IMR-90 (cell line): Measurements from ENCODE around the gene GPC5. TPM values are rescaled to one million over a fixed set of nuclear protein-coding genes. Genes with fewer than 3 reads are reported as not detected.

Experiments used
- ATAC-seq: fragments of 200-7000 bp; cut with Tn5 transposase; 2 replicates; pipeline ENCODE4 v1.9.1; 2020; ENCODE audit warnings: low read depth, mild to moderate bottlenecking, moderate library complexity
- BruUV-seq: library from RNA; stranded (reverse); fragments of 400-500 nt; replicated peaks from 2 replicates; lab custom pipeline; 2021; lab: Mats Ljungman, UMichigan
- CTCF ChIA-PET: fragments of 300-600 bp; formaldehyde crosslinking; extraction: SDS; loops from one replicate; lab custom pipeline; 2021; ENCODE audit warnings: antibody characterized with exemption; lab: Yijun Ruan, JAX
- POLR2A ChIA-PET: fragments of 300-600 bp; sonication (Branson Sonifier 250); formaldehyde crosslinking; loops from one replicate; lab custom pipeline; 2022; ENCODE audit warnings: antibody characterized with exemption; ENCODE audit not compliant: unreplicated experiment; lab: Charles Lee
- DNase-seq: peaks from one replicate; pipeline ENCODE4 v3.0.0; 2013
- H2AFZ ChIP-seq: replicated peaks from 2 replicates; pipeline ENCODE3; 2013; ENCODE audit warnings: low read length, mild to moderate bottlenecking; ENCODE audit not compliant: poor library complexity
- H2AK5ac ChIP-seq: 2 replicates; pipeline ENCODE4 v1.6.1; 2013; ENCODE audit warnings: low read depth, low read length, inconsistent platforms
- H2AK9ac ChIP-seq: replicated peaks from 2 replicates; pipeline ENCODE3; 2013; ENCODE audit warnings: mild to moderate bottlenecking, low read depth, low read length, moderate library complexity; ENCODE audit not compliant: poor library complexity
- H2BK120ac ChIP-seq: 2 replicates; pipeline ENCODE4 v1.6.1; 2013; ENCODE audit warnings: low read depth, low read length, inconsistent platforms
- H2BK15ac ChIP-seq: 3 replicates; pipeline ENCODE4 v1.6.1; 2013; ENCODE audit warnings: low read depth, low read length, inconsistent platforms
- H2BK20ac ChIP-seq: 2 replicates; pipeline ENCODE4 v1.6.1; 2013; ENCODE audit warnings: low read depth, mild to moderate bottlenecking, inconsistent platforms, low read length, moderate library complexity
- H2BK5ac ChIP-seq: 2 replicates; pipeline ENCODE4 v1.6.1; 2013; ENCODE audit warnings: mild to moderate bottlenecking, low read depth, low read length, inconsistent platforms; ENCODE audit not compliant: poor library complexity, severe bottlenecking
- H3K14ac ChIP-seq: replicated peaks from 2 replicates; pipeline ENCODE4 v1.6.1; 2013; ENCODE audit warnings: low read depth, low read length, inconsistent platforms
- H3K18ac ChIP-seq: 2 replicates; pipeline ENCODE4 v1.6.1; 2013; ENCODE audit warnings: low read depth, low read length, control low read depth
- H3K23ac ChIP-seq: 2 replicates; pipeline ENCODE4 v1.6.1; 2013; ENCODE audit warnings: low read depth, low read length, inconsistent platforms
- H3K27ac ChIP-seq: 2 replicates; pipeline ENCODE4 v1.5.1; 2013; ENCODE audit warnings: mild to moderate bottlenecking, control low read depth, low read length; ENCODE audit not compliant: insufficient read depth
- H3K27me3 ChIP-seq: 2 replicates; pipeline ENCODE4 v1.6.1; 2013; ENCODE audit warnings: low read length; ENCODE audit not compliant: control insufficient read depth, insufficient read depth
- H3K36me3 ChIP-seq: 2 replicates; pipeline ENCODE4 v1.6.1; 2013; ENCODE audit warnings: low read length, mixed read lengths; ENCODE audit not compliant: control insufficient read depth, insufficient read depth
- H3K4ac ChIP-seq: 2 replicates; pipeline ENCODE4 v1.6.1; 2013; ENCODE audit warnings: low read depth, low read length, inconsistent platforms
- H3K4me1 ChIP-seq: 2 replicates; pipeline ENCODE4 v1.6.1; 2013; ENCODE audit warnings: low read length, mixed read lengths; ENCODE audit not compliant: control insufficient read depth, insufficient read depth
- H3K4me2 ChIP-seq: 2 replicates; pipeline ENCODE4 v1.6.1; 2013; ENCODE audit warnings: low read depth, mild to moderate bottlenecking, control low read depth, low read length, moderate library complexity
- H3K4me3 ChIP-seq: 2 replicates; pipeline ENCODE4 v1.5.1; 2013; ENCODE audit warnings: low read depth, mild to moderate bottlenecking, control low read depth, low read length, moderate library complexity; ENCODE audit not compliant: insufficient read depth
- H3K56ac ChIP-seq: 2 replicates; pipeline ENCODE4 v1.6.1; 2013; ENCODE audit warnings: low read length, inconsistent platforms; ENCODE audit not compliant: insufficient read depth; ENCODE audit errors: extremely low read depth
- H3K79me1 ChIP-seq, 2 experiments: 2 replicates each; pipeline ENCODE4 v1.6.1; 2013; ENCODE audit warnings: low read length in 2 of 2, inconsistent platforms in 1 of 2, low read depth in 1 of 2
- H3K9ac ChIP-seq: 2 replicates; pipeline ENCODE4 v1.6.1; 2013; ENCODE audit warnings: low read depth, low read length, control low read depth
- H3K9me1 ChIP-seq: 2 replicates; pipeline ENCODE4 v1.6.1; 2013; ENCODE audit warnings: low read length, inconsistent platforms; ENCODE audit not compliant: insufficient read depth
- H3K9me3 ChIP-seq: 2 replicates; pipeline ENCODE4 v1.6.1; 2013; ENCODE audit warnings: low read length; ENCODE audit not compliant: control insufficient read depth, insufficient read depth
- H4K20me1 ChIP-seq: 2 replicates; pipeline ENCODE4 v1.6.1; 2013; ENCODE audit warnings: low read length, inconsistent platforms; ENCODE audit not compliant: insufficient read depth
- H4K5ac ChIP-seq: 2 replicates; pipeline ENCODE4 v1.6.1; 2013; ENCODE audit warnings: mild to moderate bottlenecking, low read depth, low read length, control low read depth
- H4K8ac ChIP-seq, 2 experiments: 2 replicates each; pipeline ENCODE4 v1.6.1; 2013; ENCODE audit warnings: low read depth in 2 of 2, low read length in 2 of 2, control low read depth in 1 of 2, inconsistent platforms in 1 of 2
- H4K91ac ChIP-seq: 2 replicates; pipeline ENCODE4 v1.6.1; 2013; ENCODE audit warnings: low read depth, low read length, inconsistent platforms; ENCODE audit not compliant: insufficient read depth
- BHLHE40 ChIP-seq: fragments of 150-350 bp; IDR thresholded peaks from 2 replicates; pipeline ENCODE4 v1.6.1; 2016; ENCODE audit warnings: mild to moderate bottlenecking, low read depth, low read length
- CEBPB ChIP-seq: IDR thresholded peaks from 2 replicates; pipeline ENCODE4 v1.6.1; 2012; ENCODE audit warnings: low read depth, low read length, improper control_type of control experiment
- FOS ChIP-seq: fragments of 150-350 bp; IDR thresholded peaks from 2 replicates; pipeline ENCODE4 v1.6.1; 2016; ENCODE audit warnings: low read depth, low read length
- MAFK ChIP-seq: IDR thresholded peaks from 2 replicates; pipeline ENCODE4 v1.6.1; 2012; ENCODE audit warnings: low read depth, low read length, improper control_type of control experiment
- WGBS, 2 experiments: methylation state at CpG; one replicate each; pipeline versions ENCODE4 v1.1.5 to v1.1.7; 2013; ENCODE audit warnings: missing lambda C conversion rate in 2 of 2; ENCODE audit not compliant: insufficient read length in 1 of 2; ENCODE audit errors: extremely low coverage in 2 of 2; 5-methylcytosine and 5-hydroxymethylcytosine counted together
- dilution Hi-C: fragments of 300-500 bp; cut with HindIII; formaldehyde crosslinking; loops from one replicate; pipeline ENCODE4 v1.14.3; 2018; ENCODE audit warnings: low sequenced_read_pairs; ENCODE audit not compliant: unreplicated experiment
- in situ Hi-C: fragments of 300-500 bp; cut with MboI; formaldehyde crosslinking; loops from 3 replicates; pipeline ENCODE4 v1.14.3; 2019; ENCODE audit warnings: low sequenced_read_pairs, inconsistent platforms, mixed read lengths
- intact Hi-C: fragments of 100-400 bp; cut with micrococcal nuclease; formaldehyde crosslinking; loops from 2 replicates; pipeline ENCODE4 v1.10.0; 2022
- polyA plus RNA-seq, 3 experiments: library from polyadenylated mRNA; depleted of rRNA; stranded (reverse); fragments of >200 nt; gene quantifications; 2 replicates each; pipeline ENCODE4 v1.2.3, GENCODE V29; 2012; ENCODE audit warnings: low replicate concordance in 1 of 3
- total RNA-seq: library from RNA; depleted of rRNA; stranded (reverse); fragments of >200 nt; gene quantifications from 2 replicates; pipeline ENCODE4 v1.2.3, GENCODE V29; 2012
- TF ChIP-seq, protein P1 (sequence below): fragments of 150-350 bp; IDR thresholded peaks from 2 replicates; pipeline ENCODE4 v1.6.1; 2016; ENCODE audit warnings: low read depth, mild to moderate bottlenecking, low read length, moderate library complexity, borderline replicate concordance
- TF ChIP-seq, protein P2 (sequence below): fragments of 150-350 bp; IDR thresholded peaks from 2 replicates; pipeline ENCODE4 v1.6.1; 2017; ENCODE audit warnings: mild to moderate bottlenecking, antibody characterized with exemption, low read length, low read depth

Gene GPC5
- total and polyA plus RNA-seq, 2 of the 4 experiments (the other 2 are of a cell fraction): 0.94 to 1.8 TPM

DNA sequence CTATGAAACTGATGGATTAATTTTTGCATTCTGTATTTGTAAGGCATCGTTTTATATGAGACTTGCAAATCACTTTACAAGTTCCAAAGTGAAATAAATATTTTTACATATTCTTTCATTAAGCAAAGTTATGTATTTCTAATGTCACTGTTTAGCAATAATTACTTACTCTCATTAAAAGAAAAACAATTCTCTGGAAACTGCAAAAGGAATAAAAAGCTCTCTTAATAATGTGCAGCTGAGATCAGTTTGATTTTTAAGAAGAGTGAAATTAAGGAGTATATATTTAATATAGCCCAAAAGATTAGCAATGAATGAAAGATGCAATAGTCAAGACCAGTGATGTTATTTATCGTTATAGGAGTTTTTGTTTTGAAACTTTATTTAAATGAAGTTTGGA is 155.2 kb downstream of the GPC5 start:
- no peak overlapping the region for H4K8ac ChIP-seq
- no peak overlapping the region for H2AK5ac ChIP-seq
- H3K4me2 ChIP-seq: no peak overlapping the region
- no peak overlapping the region for H3K56ac ChIP-seq
- dilution Hi-C loops (no loop called here), in situ Hi-C loops (no loop called here), intact Hi-C loops (no loop called here)
- WGBS, 2 experiments: no CpG with 5 or more reads among the region's 2 CpGs
- H4K20me1 ChIP-seq: no peaks in the 10 kb centered on the region
- no peak overlapping the region for H3K14ac ChIP-seq
- H3K4ac ChIP-seq: no peak overlapping the region
- H3K27me3 ChIP-seq: no peaks in the 10 kb centered on the region
- ChIA-PET POLR2A (no interaction called here), CTCF (no interaction called here)
- TF ChIP-seq BHLHE40 (no peak), FOS (no peak), CEBPB (no peak), MAFK (no peak)
- TF ChIP-seq, protein P1, sequence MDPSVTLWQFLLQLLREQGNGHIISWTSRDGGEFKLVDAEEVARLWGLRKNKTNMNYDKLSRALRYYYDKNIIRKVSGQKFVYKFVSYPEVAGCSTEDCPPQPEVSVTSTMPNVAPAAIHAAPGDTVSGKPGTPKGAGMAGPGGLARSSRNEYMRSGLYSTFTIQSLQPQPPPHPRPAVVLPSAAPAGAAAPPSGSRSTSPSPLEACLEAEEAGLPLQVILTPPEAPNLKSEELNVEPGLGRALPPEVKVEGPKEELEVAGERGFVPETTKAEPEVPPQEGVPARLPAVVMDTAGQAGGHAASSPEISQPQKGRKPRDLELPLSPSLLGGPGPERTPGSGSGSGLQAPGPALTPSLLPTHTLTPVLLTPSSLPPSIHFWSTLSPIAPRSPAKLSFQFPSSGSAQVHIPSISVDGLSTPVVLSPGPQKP: no peak
- TF ChIP-seq, protein P2, sequence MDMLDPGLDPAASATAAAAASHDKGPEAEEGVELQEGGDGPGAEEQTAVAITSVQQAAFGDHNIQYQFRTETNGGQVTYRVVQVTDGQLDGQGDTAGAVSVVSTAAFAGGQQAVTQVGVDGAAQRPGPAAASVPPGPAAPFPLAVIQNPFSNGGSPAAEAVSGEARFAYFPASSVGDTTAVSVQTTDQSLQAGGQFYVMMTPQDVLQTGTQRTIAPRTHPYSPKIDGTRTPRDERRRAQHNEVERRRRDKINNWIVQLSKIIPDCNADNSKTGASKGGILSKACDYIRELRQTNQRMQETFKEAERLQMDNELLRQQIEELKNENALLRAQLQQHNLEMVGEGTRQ: no peak
- peaks cover 2% of the 10 kb centered on the region; the same call in 1 of the 2 replicates for H3K9me3 ChIP-seq
- no peak overlapping the region for H2AFZ ChIP-seq
- H3K9me1 ChIP-seq: no peaks in the 10 kb centered on the region
- H2BK15ac ChIP-seq: no peak overlapping the region
- ATAC-seq (no peak), DNase-seq (no peak)
- no peak overlapping the region for H3K4me3 ChIP-seq
- H3K9ac ChIP-seq: no peak overlapping the region
- H3K36me3 ChIP-seq: no peaks in the 10 kb centered on the region
- no peak overlapping the region for H2BK120ac ChIP-seq
- H3K18ac ChIP-seq: no peak overlapping the region
- no peak overlapping the region for H3K23ac ChIP-seq
- H2AK9ac ChIP-seq: no peak overlapping the region
- H2BK20ac ChIP-seq: no peak overlapping the region
- H4K5ac ChIP-seq: no peak overlapping the region
- no TSS peak for BruUV-seq
- H3K79me1 ChIP-seq: no peaks in the 10 kb centered on the region
- H4K91ac ChIP-seq: no peak overlapping the region
- H2BK5ac ChIP-seq: no peak overlapping the region
- no peak overlapping the region for H3K27ac ChIP-seq
- H3K4me1 ChIP-seq: no peaks in the 10 kb centered on the region
